ENCODE results near the gene ACY1.
"Not testable (repeated sequence)": the region's sequence is repeated elsewhere in the genome, so short reads cannot be mapped to it uniquely, and the experiment has no call there.

Gene ACY1

DNA sequence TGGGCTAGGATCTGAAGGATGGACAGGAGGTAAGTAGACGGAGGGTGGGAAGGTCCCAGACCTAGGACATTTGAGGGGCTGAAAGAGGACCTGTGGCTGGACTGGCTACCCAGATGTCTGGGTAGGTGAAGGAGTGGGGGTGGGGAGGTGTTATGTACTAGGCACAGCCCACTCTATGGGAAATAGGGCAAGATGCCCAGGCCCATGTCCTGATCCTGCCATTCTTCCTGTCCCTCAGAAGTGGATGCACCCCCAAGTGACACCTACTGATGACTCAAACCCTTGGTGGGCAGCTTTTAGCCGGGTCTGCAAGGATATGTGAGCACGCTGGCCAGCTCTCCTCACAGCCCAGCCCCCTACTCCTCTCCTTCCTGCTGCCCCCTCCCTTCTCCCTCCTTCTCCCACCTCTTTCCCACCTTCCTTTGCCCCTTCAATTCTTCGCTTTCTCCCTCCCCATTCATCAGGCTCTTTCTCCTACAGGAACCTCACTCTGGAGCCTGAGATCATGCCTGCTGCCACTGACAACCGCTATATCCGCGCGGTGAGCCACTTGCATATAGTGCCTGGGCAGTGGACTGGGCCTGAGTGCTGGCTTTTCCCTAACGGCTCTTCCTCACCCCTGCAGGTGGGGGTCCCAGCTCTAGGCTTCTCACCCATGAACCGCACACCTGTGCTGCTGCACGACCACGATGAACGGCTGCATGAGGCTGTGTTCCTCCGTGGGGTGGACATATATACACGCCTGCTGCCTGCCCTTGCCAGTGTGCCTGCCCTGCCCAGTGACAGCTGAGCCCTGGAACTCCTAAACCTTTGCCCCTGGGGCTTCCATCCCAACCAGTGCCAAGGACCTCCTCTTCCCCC is 5.2 kb downstream of the ACY1 start:
- H3K27me3 Mint-ChIP-seq = no peaks in the 10 kb centered on the region
- H3K27ac Mint-ChIP-seq = peak overlapping the region; percentile 77 to 78
- H3K4me3 Mint-ChIP-seq = no peak overlapping the region
- peaks cover 16 to 17% of the 10 kb centered on the region in 2 donors for H3K4me1 Mint-ChIP-seq (ENCODE audit: low read depth in 2 of 2)
- peaks cover 27% of the 10 kb centered on the region for H3K36me3 Mint-ChIP-seq (ENCODE audit: insufficient read depth)
- DNase-seq = no peak
- H3K9me3 Mint-ChIP-seq = no peaks in the 10 kb centered on the region
- ATAC-seq (replicated peaks) = no peak

DNA sequence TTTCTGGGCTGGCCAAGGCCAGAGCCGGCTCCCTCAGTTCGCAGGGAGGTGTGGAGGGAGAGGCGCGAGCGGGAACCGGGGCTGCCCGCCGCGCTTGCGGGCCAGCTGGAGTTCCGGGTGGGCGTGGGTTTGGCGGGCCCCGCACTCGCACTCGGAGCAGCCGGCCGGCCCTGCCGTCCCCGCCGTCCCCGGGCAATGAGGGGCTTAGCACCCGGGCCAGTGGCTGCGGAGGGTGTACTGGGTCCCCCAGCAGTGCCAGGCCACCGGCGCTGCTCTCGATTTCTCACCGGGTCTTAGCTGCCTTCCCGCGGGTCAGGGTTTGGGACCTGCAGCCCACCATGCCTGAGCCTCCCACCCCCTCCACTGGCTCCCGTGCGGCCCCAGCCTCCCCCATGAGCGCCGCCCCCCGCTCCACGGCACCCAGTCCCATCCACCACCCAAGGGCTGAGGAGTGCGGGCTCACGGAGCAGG is 7.2 kb downstream of the ACY1 start:
- ATAC-seq (replicated peaks); H3K27me3 Mint-ChIP-seq; H3K9me3 Mint-ChIP-seq; DNase-seq; H3K4me3 Mint-ChIP-seq: not testable (repeated sequence)
- H3K4me1 Mint-ChIP-seq (ENCODE audit: low read depth in 2 of 2) = peaks cover 26 to 32% of the 10 kb centered on the region in 2 donors
- peak overlapping the region in 1 of 2 donors; percentile 69 for H3K27ac Mint-ChIP-seq
- H3K36me3 Mint-ChIP-seq (ENCODE audit: insufficient read depth) = peaks cover 38% of the 10 kb centered on the region

DNA sequence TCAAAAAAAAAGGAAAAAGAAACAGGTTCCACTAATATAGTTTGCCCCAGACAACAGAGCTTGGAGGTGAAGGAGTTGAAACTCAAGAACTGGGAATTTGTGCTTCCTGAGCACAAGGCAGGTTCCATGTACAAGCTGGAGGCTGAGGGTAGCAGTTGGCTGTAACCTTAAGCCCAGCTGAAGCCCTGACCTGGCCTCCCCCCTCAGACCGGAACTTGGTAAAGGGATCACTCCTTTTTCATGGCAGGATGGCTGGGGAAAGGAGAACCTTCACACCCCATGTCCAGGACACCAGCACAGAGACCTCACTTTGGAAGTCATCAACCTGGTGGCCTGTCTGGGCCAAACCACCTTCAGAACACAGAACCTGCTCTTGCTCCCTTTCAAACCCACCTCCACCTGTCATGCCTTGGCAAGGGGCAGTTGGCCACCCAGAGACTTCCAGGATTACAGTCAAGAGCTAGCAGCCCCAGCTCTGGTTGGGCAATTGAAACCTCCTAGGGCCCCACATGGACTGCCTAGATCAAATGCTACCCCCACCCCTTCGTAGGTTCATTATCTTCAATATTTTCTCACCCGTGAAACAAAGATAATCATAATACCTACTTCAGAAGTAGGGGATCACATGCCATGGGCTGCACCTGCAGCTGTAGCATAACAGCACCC is 8.8 kb downstream of the ACY1 start:
- H3K27ac Mint-ChIP-seq = no peak overlapping the region
- ATAC-seq (replicated peaks) = no peak
- no peaks in the 10 kb centered on the region for H3K27me3 Mint-ChIP-seq
- H3K4me1 Mint-ChIP-seq (ENCODE audit: low read depth in 2 of 2) = peaks cover 31 to 33% of the 10 kb centered on the region in 2 donors
- H3K4me3 Mint-ChIP-seq = no peak overlapping the region
- DNase-seq = no peak
- no peaks in the 10 kb centered on the region for H3K9me3 Mint-ChIP-seq
- peaks cover 38% of the 10 kb centered on the region for H3K36me3 Mint-ChIP-seq (ENCODE audit: insufficient read depth)

DNA sequence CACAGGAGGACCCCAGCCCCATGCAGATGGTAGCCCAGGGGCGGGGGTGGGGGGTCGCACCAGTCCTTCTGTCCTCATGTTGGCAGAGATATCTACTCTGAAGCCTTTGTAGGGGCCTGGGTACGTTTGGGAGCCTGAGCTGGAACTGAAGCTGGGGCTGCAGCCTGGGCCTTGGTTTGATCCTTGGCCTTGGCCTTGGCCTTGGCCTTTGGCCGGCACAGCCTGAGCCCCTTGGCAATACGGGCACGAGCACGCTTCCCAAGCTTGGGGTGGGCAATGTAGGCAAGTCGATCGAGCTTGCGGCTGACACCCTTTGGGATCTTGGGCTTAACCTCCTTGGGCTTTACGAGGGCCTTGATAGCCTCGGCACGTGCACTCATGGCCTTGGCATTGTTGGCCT is 10.3 kb downstream of the ACY1 start:
- peak overlapping the region in 1 of 2 donors; percentile 99 for H3K4me3 Mint-ChIP-seq
- peaks cover 30 to 32% of the 10 kb centered on the region in 2 donors for H3K4me1 Mint-ChIP-seq (ENCODE audit: low read depth in 2 of 2)
- H3K27me3 Mint-ChIP-seq; ATAC-seq (replicated peaks); H3K27ac Mint-ChIP-seq; H3K9me3 Mint-ChIP-seq; DNase-seq: not testable (repeated sequence)
- peaks cover 38% of the 10 kb centered on the region for H3K36me3 Mint-ChIP-seq (ENCODE audit: insufficient read depth)

DNA sequence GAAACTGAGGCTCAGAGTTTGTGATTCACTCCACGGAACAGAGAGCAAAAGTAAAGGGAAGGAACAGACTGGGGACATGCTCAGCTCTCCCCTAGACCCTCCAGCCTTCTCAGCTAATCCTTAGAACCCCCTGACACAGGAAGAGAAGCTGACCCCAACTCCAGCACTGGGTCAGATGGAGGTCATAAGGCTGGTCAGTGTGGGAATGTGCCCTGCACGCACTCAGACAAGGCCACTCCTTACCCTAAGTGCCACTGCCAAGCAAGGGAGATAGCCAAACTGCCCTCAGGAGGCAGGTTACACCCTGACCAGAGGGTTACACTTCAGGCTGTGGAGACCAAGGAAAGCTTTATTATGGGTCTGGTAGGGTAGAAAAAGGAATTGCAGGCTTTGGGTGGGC is 11.2 kb downstream of the ACY1 start:
- DNase-seq (no peak), ATAC-seq (replicated peaks) (no peak)
- Mint-ChIP-seq H3K36me3 (ENCODE audit: insufficient read depth) (peaks cover 38% of the 10 kb centered on the region), H3K27me3 (peaks cover 0 to 4% of the 10 kb centered on the region in 2 donors), H3K4me1 (ENCODE audit: low read depth in 2 of 2) (peaks cover 25 to 27% of the 10 kb centered on the region in 2 donors), H3K9me3 (no peaks in the 10 kb centered on the region), H3K4me3 (peak overlapping the region; percentile 98 to 99), H3K27ac (peak overlapping the region; percentile 100)

DNA sequence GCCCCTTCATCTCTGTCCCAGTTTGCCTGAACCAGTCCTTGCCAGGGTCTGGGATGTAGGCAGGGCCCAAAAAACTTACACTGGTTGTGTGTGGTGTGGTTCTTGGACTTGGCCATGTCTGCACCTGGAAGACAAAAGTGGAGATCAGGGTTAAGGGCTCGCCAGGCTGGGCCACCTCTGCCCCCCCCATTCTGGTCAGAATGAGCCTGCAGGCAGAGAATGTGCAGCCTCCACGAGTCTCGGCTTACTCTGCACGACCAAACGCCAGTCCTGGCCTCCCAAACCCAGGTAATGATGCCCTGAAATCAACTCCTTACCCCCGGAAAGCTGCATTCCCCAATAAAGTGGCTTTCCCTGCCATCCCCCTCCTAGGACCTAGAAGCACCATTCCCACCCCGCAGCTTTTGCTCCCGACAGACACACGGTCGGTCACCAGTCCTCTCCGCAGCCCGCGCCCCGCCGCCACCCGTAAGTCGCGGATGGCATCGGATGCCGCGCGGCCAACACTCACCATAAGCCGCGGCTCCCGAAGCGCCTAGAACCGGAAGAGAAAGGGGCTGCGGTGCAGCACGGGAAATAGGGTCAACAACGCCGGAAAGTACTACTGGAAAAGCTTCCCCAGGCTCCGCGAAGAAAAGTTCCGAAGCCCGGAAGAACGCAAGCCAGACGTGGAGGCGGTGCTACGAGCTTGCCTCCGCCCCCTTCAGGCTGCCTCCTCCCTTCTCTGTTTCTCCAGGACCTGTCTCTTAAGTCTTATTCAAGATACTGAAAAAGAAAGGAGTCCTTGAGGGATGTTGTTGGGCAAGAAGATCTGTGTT is 12.2 kb downstream of the ACY1 start, which contains the start of gene RPL29:
Gene RPL29, minus strand, starts transcription at position 550 of the 818 bp plus-strand sequence. Its CDS starts 434 bp downstream, at position 116.
- Mint-ChIP-seq H3K27ac (peak within 1 kb of the TSS; percentile 100), H3K27me3 (peaks cover 0 to 4% of the 10 kb centered on the region in 2 donors), H3K4me3 (peak within 1 kb of the TSS; percentile 98 to 99), H3K36me3 (ENCODE audit: insufficient read depth) (peaks cover 38% of the 10 kb centered on the region), H3K4me1 (ENCODE audit: low read depth in 2 of 2) (peaks cover 25 to 27% of the 10 kb centered on the region in 2 donors), H3K9me3 (no peaks in the 10 kb centered on the region)
- ATAC-seq (replicated peaks) (peak; percentile 97), DNase-seq (peak; percentile 91 to 93 (median 91))

DNA sequence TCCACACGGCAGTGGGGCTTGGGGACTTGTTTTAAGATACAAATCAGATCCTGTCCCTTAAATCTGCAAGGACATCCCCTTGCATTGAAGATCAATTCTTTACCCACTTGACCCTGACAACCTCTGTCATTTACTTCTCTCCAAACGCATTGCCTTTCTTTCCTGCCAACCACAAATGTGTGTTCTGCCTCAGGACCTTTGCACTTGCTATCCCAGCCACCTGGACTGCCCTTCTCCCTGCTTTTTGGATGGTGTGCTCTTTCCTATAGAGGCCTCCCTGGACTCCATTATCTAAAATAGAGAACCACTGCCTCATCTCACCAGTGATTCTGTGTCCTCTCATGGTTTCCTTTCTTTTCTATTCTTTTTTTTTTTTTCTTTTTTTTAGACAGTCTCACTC is 13.8 kb downstream of the ACY1 start:
- DNase-seq (no peak), ATAC-seq (replicated peaks) (no peak)
- Mint-ChIP-seq H3K27me3 (peaks cover 0 to 4% of the 10 kb centered on the region in 2 donors), H3K4me3 (no peak overlapping the region), H3K27ac (no peak overlapping the region), H3K4me1 (ENCODE audit: low read depth in 2 of 2) (peaks cover 32 to 34% of the 10 kb centered on the region in 2 donors), H3K36me3 (ENCODE audit: insufficient read depth) (peaks cover 30% of the 10 kb centered on the region), H3K9me3 (no peaks in the 10 kb centered on the region)

DNA sequence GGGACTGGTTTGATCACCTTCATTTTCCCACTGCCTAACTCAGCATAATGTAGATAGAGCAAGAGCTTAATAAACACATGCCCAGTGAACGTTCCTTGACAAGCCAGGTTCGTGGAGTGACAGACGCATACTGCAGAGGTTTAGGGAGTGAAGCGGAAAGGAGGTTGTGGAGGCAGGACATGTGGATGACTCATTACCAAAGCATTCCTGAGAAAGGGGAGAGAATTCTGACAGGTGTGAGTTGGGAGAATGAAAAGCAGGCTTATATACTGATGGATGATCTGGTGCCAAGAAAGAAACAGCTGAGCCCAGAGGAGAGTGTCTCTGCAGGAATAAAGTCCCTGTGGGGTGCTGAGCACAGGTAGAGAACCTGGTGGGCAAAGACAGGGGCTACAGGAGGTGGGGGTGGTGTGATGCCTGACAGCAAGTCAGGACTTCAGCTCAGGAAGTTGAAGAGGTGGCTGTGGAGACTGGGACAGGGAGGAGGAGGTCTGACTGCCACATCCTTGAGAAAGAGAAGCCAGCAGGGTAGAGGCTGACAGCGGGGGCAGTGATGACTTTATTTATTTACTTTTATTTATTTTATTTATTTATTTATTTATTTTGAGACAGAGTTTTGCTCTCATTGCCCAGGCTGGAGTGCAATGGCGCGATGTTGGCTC is 14.7 kb downstream of the ACY1 start:
- Mint-ChIP-seq H3K36me3 (ENCODE audit: insufficient read depth) (peaks cover 21% of the 10 kb centered on the region), H3K27ac (no peak overlapping the region), H3K27me3 (peaks cover 0 to 4% of the 10 kb centered on the region in 2 donors), H3K4me3 (no peak overlapping the region), H3K9me3 (no peaks in the 10 kb centered on the region), H3K4me1 (ENCODE audit: low read depth in 2 of 2) (peaks cover 27 to 28% of the 10 kb centered on the region in 2 donors)
- ATAC-seq (replicated peaks) (no peak), DNase-seq (no peak)

DNA sequence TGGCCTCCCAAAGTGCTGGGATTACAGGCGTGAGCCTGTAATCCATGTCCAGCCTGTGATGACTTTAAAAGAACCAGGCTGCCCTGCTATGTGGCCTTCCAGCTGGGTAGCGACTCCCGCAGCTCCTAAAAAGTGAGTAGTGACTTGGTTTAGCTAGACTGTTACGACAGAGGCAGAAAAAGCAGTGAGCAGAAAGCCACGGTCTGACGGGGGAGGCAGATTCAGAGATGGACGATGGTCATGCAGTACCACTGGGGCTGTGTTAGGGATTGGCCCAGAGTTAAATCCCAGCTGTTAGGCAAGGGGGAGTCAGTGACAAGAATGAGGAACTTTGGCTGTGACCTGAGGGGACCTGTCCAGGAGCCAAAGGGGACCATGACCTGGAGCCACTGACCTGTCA is 15.4 kb downstream of the ACY1 start:
- Mint-ChIP-seq H3K4me1 (ENCODE audit: low read depth in 2 of 2) (peaks cover 23 to 26% of the 10 kb centered on the region in 2 donors), H3K4me3 (no peak overlapping the region), H3K27ac (no peak overlapping the region), H3K27me3 (peaks cover 0 to 4% of the 10 kb centered on the region in 2 donors), H3K9me3 (no peaks in the 10 kb centered on the region), H3K36me3 (ENCODE audit: insufficient read depth) (peaks cover 16% of the 10 kb centered on the region)
- DNase-seq = no peak
- ATAC-seq (replicated peaks) = no peak

DNA sequence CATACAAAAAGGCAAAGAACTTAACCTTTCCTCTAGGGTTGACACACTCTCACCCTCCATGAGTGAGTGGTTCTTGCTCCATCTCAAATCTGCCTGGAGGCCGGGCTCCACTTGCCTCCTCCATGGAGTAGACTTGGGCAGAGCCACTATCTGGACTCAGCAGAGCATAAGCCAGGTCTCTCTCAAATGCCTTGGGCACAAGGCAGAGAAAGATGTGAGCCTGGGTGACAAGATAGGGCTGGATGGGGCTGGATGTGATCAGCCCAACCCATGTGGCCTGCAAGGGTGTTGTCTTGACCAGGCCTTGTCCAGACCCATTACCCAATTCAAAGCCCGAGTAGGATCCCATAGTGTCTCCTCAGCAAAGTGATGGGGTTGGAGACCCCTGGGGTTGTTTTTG is 16.5 kb downstream of the ACY1 start:
- Mint-ChIP-seq H3K36me3 (ENCODE audit: insufficient read depth) (peaks cover 5% of the 10 kb centered on the region), H3K4me3 (no peak overlapping the region), H3K27ac (no peak overlapping the region), H3K4me1 (ENCODE audit: low read depth in 2 of 2) (peaks cover 16 to 18% of the 10 kb centered on the region in 2 donors), H3K27me3 (peaks cover 0 to 4% of the 10 kb centered on the region in 2 donors), H3K9me3 (no peaks in the 10 kb centered on the region)
- ATAC-seq (replicated peaks) (no peak), DNase-seq (no peak)

DNA sequence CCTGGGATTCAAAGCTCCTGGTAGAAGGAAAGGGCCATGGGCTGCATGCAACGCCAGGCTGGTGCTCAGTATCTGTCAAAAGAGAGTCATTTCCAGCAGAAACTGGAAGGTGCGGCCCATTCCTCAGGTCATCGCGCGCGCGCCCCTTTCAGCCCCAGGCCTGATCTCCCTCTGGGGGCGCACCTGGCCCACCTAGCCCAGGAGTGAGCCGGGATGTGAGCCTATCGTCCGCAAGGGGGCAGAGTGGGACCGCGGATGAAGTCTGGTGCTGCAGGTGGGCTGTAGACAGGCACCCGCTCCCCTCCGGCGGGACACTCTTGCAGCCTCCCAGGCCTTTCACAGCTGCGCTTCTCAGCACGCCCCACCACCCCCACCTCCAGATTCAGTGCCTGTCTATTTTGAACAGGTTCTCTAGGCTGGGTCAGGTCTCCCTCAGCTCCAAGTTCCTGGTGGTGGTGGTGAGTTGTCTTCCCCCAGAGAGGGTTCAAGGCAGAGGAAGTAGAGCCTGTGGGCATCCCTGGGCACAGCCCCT is 18.2 kb downstream of the ACY1 start:
- DNase-seq = peak; percentile 87 to 90 (median 89)
- peak; percentile 99 for ATAC-seq (replicated peaks)
- Mint-ChIP-seq H3K36me3 (ENCODE audit: insufficient read depth) (no peaks in the 10 kb centered on the region), H3K27ac (no peak overlapping the region), H3K4me3 (peak overlapping the region in 1 of 2 donors; percentile 55), H3K4me1 (ENCODE audit: low read depth in 2 of 2) (peaks cover 7% of the 10 kb centered on the region in 2 donors), H3K27me3 (peaks cover 0 to 4% of the 10 kb centered on the region in 2 donors), H3K9me3 (no peaks in the 10 kb centered on the region)

DNA sequence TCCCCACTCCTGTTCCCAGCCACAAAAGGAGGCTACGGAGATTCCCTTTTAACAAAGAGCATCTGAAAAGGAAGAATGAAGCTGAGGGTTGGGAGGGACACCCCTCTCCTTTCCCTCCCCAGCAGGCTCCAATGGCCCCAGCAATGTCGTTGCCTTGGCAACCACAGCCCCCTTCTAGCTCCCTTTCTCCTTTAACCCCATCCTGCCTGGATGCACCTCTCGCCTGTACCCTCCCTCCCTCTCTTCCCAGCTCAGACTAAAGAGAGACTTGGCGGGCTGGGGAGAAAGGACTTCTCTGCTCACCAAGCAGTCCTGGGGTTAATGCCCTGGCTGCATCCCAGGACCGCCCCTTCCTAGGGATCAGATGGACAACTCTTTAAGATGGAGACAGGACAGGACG is 19.4 kb downstream of the ACY1 start:
- no peaks in the 10 kb centered on the region for H3K36me3 Mint-ChIP-seq (ENCODE audit: insufficient read depth)
- no peak for ATAC-seq (replicated peaks)

More for the DNA sequence above, 19.4 kb downstream of the ACY1 start:
- peaks cover 7% of the 10 kb centered on the region in 2 donors for H3K4me1 Mint-ChIP-seq (ENCODE audit: low read depth in 2 of 2)
- peak overlapping the region; percentile 35 to 51 for H3K27ac Mint-ChIP-seq
- peaks cover 0 to 3% of the 10 kb centered on the region in 2 donors for H3K27me3 Mint-ChIP-seq
- no peaks in the 10 kb centered on the region for H3K9me3 Mint-ChIP-seq
- DNase-seq = no peak
- no peak overlapping the region for H3K4me3 Mint-ChIP-seq
